DND-41 (cell line): Measurements from ENCODE around the gene MAST4.

Experiments used
- EZH2 ChIP-seq: IDR thresholded peaks from 3 replicates; pipeline ENCODE4 v1.6.1; 2012; ENCODE audit warnings: borderline replicate concordance, low read depth, mild to moderate bottlenecking, moderate library complexity, low read length, inconsistent platforms; ENCODE audit not compliant: severe bottlenecking
- TF ChIP-seq, protein P1 (sequence below): IDR thresholded peaks from 2 replicates; pipeline ENCODE4 v1.5.1; 2012; ENCODE audit warnings: borderline replicate concordance, low read length, moderate library complexity, mild to moderate bottlenecking; ENCODE audit not compliant: poor library complexity, severe bottlenecking; ENCODE audit errors: extremely low read depth

DNA sequence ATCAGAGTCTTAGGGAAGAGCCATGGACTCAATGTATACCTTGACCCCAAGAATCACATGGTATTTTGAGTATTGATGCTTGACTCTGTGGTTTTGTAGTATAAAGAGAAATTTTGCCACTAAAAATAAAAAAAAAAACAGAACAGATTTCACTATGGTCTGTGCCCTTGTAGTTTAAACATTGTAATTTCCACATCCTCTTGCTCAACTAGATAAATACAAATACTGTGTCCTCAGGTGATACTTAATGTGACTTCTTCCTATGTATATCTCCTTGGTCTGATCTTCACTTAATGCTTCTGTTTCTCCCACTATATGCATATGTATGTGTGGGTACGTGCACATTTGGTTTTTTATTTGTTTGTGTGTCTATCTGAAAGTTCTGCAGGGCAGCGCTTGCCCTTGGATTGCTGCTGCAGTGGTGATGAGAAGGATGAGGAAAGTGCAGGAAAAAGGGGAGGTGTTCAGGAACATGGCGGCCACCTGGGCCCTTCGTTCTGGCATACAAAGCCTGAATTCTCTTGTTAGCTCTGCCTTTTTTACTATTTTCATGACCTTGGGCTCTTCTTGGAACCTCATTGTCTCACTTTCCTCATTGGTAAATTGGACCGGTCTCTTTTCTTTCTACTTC, 222.2 kb downstream of the MAST4 start:
- TF ChIP-seq, protein P1, sequence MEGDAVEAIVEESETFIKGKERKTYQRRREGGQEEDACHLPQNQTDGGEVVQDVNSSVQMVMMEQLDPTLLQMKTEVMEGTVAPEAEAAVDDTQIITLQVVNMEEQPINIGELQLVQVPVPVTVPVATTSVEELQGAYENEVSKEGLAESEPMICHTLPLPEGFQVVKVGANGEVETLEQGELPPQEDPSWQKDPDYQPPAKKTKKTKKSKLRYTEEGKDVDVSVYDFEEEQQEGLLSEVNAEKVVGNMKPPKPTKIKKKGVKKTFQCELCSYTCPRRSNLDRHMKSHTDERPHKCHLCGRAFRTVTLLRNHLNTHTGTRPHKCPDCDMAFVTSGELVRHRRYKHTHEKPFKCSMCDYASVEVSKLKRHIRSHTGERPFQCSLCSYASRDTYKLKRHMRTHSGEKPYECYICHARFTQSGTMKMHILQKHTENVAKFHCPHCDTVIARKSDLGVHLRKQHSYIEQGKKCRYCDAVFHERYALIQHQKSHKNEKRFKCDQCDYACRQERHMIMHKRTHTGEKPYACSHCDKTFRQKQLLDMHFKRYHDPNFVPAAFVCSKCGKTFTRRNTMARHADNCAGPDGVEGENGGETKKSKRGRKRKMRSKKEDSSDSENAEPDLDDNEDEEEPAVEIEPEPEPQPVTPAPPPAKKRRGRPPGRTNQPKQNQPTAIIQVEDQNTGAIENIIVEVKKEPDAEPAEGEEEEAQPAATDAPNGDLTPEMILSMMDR = no peak
- no peak for TF ChIP-seq EZH2
